ENCODE measurements around the gene ADRB2.

GRCh38 chr5:148790545-148791333, 35.7 kb upstream of the ADRB2 start:
- TF ChIP-seq JUND (IDR thresholded peaks at IDR 0.05) (no peak), EZH2phosphoT487 (IDR thresholded peaks at IDR 0.05; ENCODE audit: borderline replicate concordance) (no peak)
- TF ChIP-seq, protein P1, sequence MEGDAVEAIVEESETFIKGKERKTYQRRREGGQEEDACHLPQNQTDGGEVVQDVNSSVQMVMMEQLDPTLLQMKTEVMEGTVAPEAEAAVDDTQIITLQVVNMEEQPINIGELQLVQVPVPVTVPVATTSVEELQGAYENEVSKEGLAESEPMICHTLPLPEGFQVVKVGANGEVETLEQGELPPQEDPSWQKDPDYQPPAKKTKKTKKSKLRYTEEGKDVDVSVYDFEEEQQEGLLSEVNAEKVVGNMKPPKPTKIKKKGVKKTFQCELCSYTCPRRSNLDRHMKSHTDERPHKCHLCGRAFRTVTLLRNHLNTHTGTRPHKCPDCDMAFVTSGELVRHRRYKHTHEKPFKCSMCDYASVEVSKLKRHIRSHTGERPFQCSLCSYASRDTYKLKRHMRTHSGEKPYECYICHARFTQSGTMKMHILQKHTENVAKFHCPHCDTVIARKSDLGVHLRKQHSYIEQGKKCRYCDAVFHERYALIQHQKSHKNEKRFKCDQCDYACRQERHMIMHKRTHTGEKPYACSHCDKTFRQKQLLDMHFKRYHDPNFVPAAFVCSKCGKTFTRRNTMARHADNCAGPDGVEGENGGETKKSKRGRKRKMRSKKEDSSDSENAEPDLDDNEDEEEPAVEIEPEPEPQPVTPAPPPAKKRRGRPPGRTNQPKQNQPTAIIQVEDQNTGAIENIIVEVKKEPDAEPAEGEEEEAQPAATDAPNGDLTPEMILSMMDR (IDR thresholded peaks at IDR 0.05 in 2 of 3, conservative IDR thresholded peaks at IDR 0.05 in 1 of 3; ENCODE audit: borderline replicate concordance in 1 of 3, insufficient read depth in 1 of 3, low read depth in 2 of 3, low read length in 2 of 3), result no peak

All from HCT116 (cell line).